ENCODE measurements around the gene ALPI.
"Not testable (repeated sequence)": the region's sequence is repeated elsewhere in the genome, so short reads cannot be mapped to it uniquely, and the experiment has no call there.

GRCh38 chr2:232408269-232408668 is 47.7 kb upstream of the ALPI start:
- TF ChIP-seq CTCF, POLR2A, POLR2AphosphoS5 (IDR thresholded peaks at IDR 0.05): not testable (repeated sequence)

Data from prostate gland (tissue), 2 donors.